ENCODE results near the gene PFDN2. TPM values are rescaled to one million over a fixed set of nuclear protein-coding genes. Genes with fewer than 3 reads are reported as not detected.

PFDN2 gene
- total RNA-seq, 1 donor from 2014 or later = 16.3 TPM

GRCh38 chr1:161091796-161092507 lies 25.9 kb downstream of the PFDN2 start:
- no peak for TF ChIP-seq CTCF (IDR thresholded peaks at IDR 0.05)
- intact Hi-C loops (cut with DNase I) = loop anchor here (10.0 kb wide), 2 partner anchors 257 to 367 kb away; no protein-coding TSS in a partner anchor

GRCh38 chr1:161091093-161091492 lies 26.7 kb downstream of the PFDN2 start:
- Histone ChIP-seq H3K4me1 (no peaks in the 10 kb centered on the region), H3K27me3 (no peaks in the 10 kb centered on the region), H3K36me3 (no peaks in the 10 kb centered on the region), H3K9me3 (no peaks in the 10 kb centered on the region), H3K27ac (no peak overlapping the region), H3K4me3 (no peak overlapping the region)
- DNase-seq (ENCODE audit: low spot score in 2 of 2) = no peak
- intact Hi-C loops (cut with DNase I) = loop anchor here (10.0 kb wide), 2 partner anchors 256 to 366 kb away; no protein-coding TSS in a partner anchor
- TF ChIP-seq CTCF (IDR thresholded peaks at IDR 0.05) = no peak

More at GRCh38 chr1:161091796-161092507, 25.9 kb downstream of the PFDN2 start:
- no peaks in the 10 kb centered on the region for H3K4me1 ChIP-seq
- H3K4me3 ChIP-seq = no peak overlapping the region
- no peaks in the 10 kb centered on the region for H3K36me3 ChIP-seq
- no peak overlapping the region for H3K27ac ChIP-seq
- DNase-seq (ENCODE audit: low spot score in 2 of 2) = peak in 1 of 2 donors; percentile 27
- no peaks in the 10 kb centered on the region for H3K9me3 ChIP-seq
- H3K27me3 ChIP-seq = no peaks in the 10 kb centered on the region

GRCh38 chr1:161090617-161091016 lies 27.2 kb downstream of the PFDN2 start:
- no peak for DNase-seq (ENCODE audit: low spot score in 2 of 2)
- Histone ChIP-seq H3K9me3 (no peaks in the 10 kb centered on the region), H3K36me3 (no peaks in the 10 kb centered on the region), H3K4me1 (no peaks in the 10 kb centered on the region), H3K27me3 (no peaks in the 10 kb centered on the region), H3K27ac (no peak overlapping the region), H3K4me3 (no peak overlapping the region)
- no peak for TF ChIP-seq CTCF (IDR thresholded peaks at IDR 0.05)
- intact Hi-C loops (cut with DNase I) = loop anchor here (10.0 kb wide), 2 partner anchors 256 to 366 kb away; no protein-coding TSS in a partner anchor

GRCh38 chr1:161089938-161090337 lies 27.9 kb downstream of the PFDN2 start:
- TF ChIP-seq CTCF (IDR thresholded peaks at IDR 0.05) = no peak

GRCh38 chr1:161089251-161089924 lies 28.4 kb downstream of the PFDN2 start, which contains the start of gene NECTIN4:
Gene NECTIN4 (minus strand): TSS chr1:161089558. CDS start chr1:161089296, 262 bp downstream.
- DNase-seq (ENCODE audit: low spot score in 2 of 2) = peak in 1 of 2 donors; percentile 60
- Histone ChIP-seq H3K4me3 (no peak within 1 kb of the TSS), H3K9me3 (no peaks in the 10 kb centered on the region), H3K4me1 (no peaks in the 10 kb centered on the region), H3K27ac (no peak within 1 kb of the TSS), H3K36me3 (no peaks in the 10 kb centered on the region), H3K27me3 (no peaks in the 10 kb centered on the region)
- no peak for TF ChIP-seq CTCF (IDR thresholded peaks at IDR 0.05)
- intact Hi-C loops (cut with DNase I) = no loop called here

More at GRCh38 chr1:161089938-161090337, 27.9 kb downstream of the PFDN2 start:
- Histone ChIP-seq H3K4me3 (no peak overlapping the region), H3K9me3 (no peaks in the 10 kb centered on the region), H3K36me3 (no peaks in the 10 kb centered on the region), H3K4me1 (no peaks in the 10 kb centered on the region), H3K27ac (no peak overlapping the region), H3K27me3 (no peaks in the 10 kb centered on the region)
- intact Hi-C loops (cut with DNase I) = loop anchor here (10.0 kb wide), 2 partner anchors 255 to 365 kb away; no protein-coding TSS in a partner anchor
- DNase-seq (ENCODE audit: low spot score in 2 of 2) = no peak

Data from ascending aorta (tissue), 2 donors.